Stimulated activated CD4-positive, alpha-beta T cell treated with anti-CD3 and anti-CD28 coated beads, Interleukin-12 subunit alpha, Interleukin-12 subunit beta, amount 100 ng/mL, for 4 hours (primary cell): Measurements from ENCODE around the gene RNFT2.
"Not testable (repeated sequence)": the region's sequence is repeated elsewhere in the genome, so short reads cannot be mapped to it uniquely, and the experiment has no call there.

ENCODE experiments used
- DNase-seq: peaks from one replicate; pipeline ENCODE4 v3.0.0-alpha.2; 2020

Gene RNFT2

DNA sequence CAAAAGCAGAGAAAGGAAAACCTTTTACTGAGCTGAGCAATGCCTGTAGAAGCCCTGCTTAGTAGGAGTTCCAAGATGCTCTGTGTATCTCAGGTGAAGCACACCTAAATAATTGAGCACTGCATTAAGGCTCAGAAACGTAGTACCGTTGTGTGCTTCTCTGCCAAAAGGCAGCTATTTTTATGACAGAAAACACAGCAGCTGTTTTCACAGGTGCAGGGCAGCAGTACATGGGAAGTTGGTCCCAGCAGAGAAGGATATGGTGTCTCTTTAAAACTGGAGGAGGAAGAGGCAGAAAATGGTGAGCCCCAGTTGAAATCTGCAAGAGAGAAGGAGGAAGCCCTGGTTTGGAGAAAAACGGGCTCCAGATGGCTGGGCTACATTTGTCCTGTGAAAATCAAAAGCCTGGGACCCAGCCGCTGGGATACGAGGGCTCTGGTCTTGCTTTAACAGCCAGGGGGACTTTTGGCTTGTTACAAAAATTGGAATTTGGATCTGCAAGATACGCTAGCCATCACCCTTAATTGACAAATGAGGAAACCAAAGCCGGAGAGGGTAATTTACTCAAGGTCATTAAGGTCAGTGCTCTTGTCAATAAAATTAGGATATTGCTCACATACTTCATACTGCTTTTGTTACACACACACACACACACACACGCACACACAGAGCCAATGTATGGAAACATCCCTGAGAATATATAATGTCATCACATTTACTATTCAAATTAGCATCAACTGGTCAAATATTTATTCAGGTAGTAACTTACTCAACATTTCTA, 27.6 kb upstream of the RNFT2 start:
- no peak for DNase-seq

DNA sequence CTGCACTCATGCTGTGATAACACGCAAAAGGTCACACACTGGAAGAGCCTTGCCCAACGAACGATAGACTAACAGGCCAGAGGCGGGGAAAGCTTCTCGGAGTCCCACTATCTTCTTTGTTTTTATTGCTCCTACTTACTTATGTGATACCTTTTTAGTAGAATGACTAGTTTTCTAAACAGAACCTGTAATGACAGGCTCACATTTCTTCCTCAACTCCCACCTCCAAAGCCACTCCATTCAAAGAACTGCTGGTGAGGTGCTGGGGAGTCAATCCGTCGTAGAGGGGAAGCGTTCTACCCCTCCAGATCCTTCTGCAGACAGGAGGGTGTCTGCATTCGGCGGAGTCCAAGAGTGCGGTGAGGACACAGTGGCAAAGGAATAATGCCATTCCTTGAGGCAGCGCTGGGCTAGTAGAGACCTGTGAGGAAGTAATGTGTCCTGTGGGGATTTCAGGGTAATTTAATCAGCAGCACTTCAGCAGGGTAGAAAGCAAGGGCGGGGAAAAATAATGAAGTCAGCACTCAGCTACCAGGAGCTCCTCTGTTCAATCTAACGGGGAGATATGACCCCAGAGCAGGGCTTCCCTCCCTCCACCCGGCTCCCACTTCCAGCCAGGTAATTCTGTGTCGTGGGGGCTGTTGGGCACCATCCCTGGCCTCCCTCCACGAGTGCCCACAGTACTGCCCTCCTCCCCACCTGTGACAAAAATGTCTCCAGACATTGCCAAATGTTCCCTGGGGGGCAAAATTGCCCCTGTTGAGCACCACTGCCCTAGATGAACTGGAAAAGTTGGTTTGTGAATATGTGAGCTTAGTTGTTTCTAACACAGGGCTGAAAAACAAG, 25.4 kb upstream of the RNFT2 start:
- DNase-seq = no peak

GRCh38 chr12:116713527-116713926, 24.6 kb upstream of the RNFT2 start:
- DNase-seq = no peak

DNA sequence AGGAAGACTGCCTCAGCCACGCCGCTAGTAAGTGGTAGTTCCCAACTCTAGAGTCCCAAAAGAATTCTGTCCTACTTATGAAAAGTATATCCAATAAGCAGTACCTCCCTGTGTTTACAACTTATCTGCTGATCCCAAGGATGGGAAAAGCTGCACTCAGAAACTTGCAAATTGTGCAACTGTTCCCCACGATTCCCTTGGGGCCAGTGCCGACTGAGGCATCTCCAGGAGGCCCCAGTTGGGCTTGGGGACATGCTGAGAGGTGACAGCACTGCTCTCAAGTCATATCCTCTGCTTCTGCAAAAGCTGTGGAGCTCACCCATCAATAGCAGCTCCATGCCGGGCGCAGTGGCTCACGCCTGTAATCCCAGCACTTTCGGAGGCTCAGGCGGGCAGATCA, 23.9 kb upstream of the RNFT2 start:
- no peak for DNase-seq

DNA sequence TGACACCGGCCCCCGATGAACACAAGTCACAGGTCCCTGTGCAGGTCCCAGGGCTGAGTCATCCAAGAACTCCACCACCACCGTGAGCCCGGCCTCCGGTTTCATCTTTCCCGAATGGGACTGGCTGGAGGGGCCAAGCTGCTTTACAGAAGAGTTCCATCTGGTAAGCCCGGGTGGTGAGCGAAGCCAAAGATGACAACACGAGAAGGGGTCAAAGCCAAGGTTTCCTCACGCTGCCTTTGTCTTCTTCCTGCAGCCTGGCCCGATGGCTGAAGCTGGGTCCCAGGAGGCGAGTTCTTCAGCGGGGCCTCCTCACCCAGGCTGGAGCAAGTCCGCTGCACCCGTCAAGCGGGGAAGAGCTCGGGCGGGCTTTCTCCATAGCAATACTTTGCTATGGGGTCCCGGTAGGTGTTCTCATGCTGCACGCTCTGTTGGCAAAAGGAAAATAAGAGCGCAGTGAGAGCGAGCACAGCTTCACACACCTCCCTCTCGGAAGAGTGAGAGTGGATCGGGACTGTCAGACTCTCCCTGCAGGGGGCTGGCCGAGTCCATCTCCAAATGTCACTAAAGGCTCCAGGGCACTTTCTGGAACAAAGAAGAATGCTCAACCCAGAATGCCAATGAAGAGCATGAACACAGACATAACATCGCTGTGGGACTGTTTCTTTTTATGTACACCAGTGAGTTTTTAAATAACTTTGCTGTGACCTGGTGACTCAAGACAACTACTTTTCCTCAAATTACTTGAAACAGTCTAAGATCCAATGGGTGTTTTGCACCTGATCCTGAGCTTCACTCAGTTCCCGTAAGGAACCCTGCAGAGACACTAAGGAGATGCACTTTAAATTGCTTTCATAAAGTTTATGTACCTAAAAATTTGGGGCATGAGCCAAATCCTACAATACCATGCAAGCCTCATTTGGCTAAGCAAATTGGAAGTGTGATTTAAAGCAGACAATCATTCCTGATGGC, 20.4 kb upstream of the RNFT2 start:
- DNase-seq = no peak

DNA sequence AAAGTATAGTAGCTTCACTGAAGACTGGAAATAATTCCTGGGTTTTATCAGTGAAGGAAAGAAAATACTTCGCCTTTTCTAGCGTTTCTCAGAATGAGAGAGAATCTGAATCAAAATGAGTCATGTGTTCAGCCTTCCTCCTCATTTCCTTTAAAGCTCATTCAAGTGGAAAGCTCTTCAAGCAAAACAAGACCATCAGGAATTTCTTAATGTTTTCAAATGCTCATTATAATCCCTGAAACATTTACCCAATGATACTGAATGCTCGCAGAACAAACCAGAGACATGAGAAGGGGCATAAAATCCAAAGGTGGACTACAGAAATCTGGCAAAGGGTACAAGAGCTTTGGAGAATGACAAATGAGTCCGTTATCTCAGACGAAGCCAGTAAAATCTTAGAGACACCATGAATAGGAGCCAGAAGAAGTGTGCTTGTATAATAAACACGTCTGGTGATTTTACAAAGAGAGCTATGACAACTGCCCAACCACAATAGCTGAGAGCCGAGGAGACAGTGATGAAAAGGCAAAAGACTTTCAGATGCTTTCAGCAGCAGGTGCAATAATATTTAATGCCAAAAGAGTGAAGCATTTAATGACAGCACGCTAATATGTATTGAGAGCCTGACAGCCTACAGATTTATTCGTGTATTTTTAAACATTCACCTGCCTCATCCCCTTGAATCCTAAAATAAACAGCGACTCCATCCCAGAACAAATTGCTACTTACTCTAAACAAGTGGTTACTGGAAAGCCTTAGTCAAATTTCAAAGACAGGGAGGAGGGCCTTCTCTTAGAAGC, 19.3 kb upstream of the RNFT2 start:
- no peak for DNase-seq

DNA sequence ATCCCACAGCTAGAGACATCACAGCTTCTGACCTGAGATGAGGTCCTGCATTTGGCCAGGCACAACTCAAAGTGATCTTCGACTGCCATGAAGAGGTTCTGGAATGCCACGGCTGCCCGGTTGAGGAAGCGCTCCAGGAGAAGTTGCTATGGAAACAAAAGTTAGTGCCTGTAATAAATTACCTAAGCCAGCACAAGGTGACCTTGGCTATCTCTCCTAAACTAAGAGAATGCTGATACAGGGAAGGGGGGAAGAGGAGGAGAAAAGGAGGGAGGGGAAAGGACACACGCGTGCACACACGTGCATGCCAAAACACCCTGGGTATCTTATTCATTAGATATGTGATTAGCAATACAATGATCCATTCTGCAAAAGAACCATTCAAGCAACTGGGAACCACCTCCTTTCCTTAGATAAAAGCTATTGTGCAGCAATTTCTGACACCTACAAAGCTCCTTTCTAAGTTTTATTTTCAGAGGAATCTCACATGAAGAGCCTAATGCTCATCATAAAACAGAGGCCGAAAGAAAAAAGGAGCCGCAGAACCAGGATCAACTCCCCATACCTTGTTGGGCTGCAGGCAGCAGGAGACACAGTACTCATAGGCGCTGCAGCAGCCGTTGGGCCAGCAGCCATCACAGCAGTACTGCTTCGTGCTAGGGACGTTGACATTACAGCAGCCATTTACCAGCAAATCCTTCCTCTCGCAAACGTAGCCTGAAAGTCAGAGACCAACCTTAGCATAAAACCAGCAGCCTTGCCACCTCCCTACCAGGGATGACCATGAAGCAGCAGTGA, 18.2 kb upstream of the RNFT2 start:
- no peak for DNase-seq

DNA sequence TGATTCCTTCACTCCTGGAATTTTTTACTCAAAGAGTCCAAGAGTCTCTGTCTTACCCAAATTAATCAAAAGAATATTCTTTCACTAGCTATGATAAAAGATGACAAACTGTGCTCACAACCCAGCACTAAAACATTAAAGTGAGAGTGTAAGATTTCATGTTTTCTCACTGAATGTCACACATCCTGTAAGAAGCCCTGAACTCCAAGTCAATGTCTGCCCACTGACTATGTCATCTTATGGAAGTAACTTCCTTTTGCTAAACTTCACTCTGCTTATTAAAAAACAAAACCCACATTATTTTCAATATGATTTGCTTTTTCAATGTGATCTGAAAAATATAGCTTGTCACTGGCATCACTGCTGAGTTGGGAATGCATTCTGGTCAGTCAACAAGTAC, 15.9 kb upstream of the RNFT2 start:
- DNase-seq = no peak

- no peak for DNase-seq
These were observed 11.4 kb upstream of the RNFT2 start for GRCh38 chr12:116726694-116727093.

- no peak for DNase-seq
These were observed 10.9 kb upstream of the RNFT2 start for GRCh38 chr12:116727261-116727660.

DNA sequence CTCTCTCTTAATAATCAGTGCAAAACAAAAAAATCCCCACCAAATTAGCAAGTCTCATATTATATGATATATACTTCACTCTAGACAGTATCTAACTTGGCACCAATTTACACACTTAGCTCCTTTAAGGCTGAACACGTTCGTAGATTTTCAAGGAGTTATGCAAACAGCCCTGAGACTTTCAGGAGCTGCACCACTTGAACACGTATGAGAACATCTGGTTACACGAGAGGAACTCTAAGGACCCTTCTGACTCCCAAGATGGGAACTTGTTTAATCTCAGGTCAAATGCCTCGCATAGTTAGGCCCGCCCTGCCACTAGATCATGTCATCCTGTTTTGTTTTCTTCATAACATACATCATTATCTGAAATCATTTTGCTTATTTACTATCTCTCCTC, 10.2 kb upstream of the RNFT2 start:
- DNase-seq = no peak

GRCh38 chr12:116731801-116732200, 6.3 kb upstream of the RNFT2 start:
- no peak for DNase-seq

GRCh38 chr12:116734156-116734768, 3.9 kb upstream of the RNFT2 start:
- no peak for DNase-seq

DNA sequence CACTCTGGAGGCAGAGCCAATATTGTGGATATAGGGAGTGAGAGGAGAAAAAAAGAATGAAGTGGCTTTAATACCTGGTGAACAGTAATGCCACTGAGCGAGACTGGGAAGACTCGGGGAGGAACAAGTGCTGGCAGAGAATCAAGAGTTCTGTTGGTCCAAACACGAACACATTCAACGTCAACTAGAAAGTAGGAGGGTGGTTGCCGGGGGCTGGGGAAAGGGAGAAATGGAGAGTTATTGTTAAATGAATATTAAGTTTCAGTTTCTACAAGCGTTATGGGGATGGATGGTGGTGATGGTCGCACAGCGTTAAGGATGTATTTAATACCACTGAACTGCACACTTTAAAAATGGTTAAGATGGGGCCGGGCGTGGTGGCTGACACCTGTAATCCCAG, 3.0 kb upstream of the RNFT2 start:
- no peak for DNase-seq

GRCh38 chr12:116735951-116736599, 2.0 kb upstream of the RNFT2 start:
- DNase-seq = no peak

- DNase-seq = no peak
These were observed 947 bp upstream of the RNFT2 start for GRCh38 chr12:116736962-116737773.

DNA sequence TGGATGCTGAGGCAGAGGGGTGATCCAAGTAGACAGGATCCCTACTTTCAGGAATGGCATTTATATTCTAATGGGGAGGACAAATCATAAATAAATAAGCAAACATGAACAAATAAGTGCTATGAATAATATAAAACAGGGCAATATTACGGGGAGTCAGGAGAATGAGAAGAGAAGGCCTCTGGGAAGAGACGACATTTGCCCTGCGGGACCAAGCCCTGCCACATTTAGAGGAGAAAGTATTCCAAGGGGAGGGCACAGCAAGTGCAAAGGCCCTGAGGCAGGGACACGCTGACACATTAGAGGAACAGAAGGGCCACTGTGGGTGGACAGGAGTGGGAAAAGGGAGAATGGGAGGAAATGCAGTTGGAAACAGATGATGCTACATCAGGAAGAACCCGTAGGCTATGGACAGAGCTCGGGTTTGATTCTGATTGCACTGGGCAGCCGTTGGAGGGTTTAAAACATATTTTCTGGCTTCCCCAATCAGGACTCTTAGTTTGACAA, 1.3 kb downstream of the RNFT2 start:
- DNase-seq = no peak

DNA sequence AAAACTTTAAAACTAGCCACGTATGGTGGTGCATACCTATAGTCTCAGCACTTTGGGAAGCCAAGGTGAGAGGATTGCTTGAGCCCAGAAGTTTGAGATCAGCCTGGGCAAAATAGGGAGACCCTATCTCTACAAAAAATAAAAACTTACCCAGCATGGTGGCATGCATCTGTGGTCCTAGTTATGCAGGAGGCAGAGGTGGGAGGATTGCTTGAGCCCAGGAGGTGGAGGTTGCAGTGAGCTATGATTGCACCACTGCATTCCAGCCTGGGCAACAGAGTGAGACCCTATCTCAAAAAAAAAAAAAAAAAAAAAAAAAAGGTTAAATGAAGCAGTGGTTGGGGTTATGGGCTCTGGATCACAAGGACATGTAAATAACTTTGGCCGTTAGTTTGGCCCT, 4.7 kb downstream of the RNFT2 start:
- DNase-seq = not testable (repeated sequence)

DNA sequence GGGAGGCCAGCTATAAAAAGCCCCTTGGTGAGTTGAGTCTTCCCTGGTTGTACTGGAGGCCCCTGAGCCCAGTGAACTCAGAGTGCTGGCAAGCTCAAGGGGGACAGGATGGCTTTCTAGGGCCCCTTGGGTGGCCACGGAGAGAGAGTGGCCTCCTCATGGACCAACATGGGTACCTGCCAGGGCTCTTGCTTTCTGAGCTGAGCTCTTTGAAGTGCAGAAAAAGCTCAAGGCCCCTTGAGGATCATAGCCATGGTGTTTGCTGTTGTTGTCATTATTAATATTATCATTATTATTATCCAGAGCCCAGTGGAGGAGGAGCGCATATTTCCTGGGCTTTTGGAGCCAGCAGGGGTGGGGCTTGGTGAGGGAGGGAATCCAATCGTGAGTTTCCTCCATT, 6.7 kb downstream of the RNFT2 start:
- DNase-seq = no peak
